ENCODE measurements around the gene SLC24A3.

- TF ChIP-seq CTCF (IDR thresholded peaks at IDR 0.05) (no peak), EZH2 (IDR thresholded peaks at IDR 0.05) (no peak), EZH2phosphoT487 (IDR thresholded peaks at IDR 0.05) (no peak)
Measured at GRCh38 chr20:19414600-19414999, 202.2 kb downstream of the SLC24A3 start.
